Endothelial cell of umbilical vein (primary cell): ENCODE measurements around the gene MAML2. TPM values are rescaled to one million over a fixed set of nuclear protein-coding genes. Genes with fewer than 3 reads are reported as not detected.

Experiments
- BruUV-seq: library from RNA; stranded (reverse); fragments of 400-500 nt; replicated peaks from 2 replicates; lab custom pipeline; 2021; lab: Mats Ljungman, UMichigan
- CTCF ChIA-PET: fragments of 300-600, 350-600 bp; sonication (Branson Sonifier 250); formaldehyde crosslinking; loops from one replicate; lab custom pipeline; 2021; ENCODE audit warnings: antibody characterized with exemption, inconsistent platforms; lab: Charles Lee
- POLR2A ChIA-PET: fragments of 300-600, 350-600 bp; sonication (Branson Sonifier 250); formaldehyde crosslinking; loops from one replicate; lab custom pipeline; 2021; ENCODE audit warnings: antibody characterized with exemption, inconsistent platforms; lab: Charles Lee
- DNase-seq: peaks from one replicate; pipeline ENCODE4 v3.0.0-alpha.2; 2011; ENCODE audit warnings: low read depth, low spot score
- FAIRE-seq: peaks from 2 replicates; lab custom pipeline; 2011; peaks lifted over from hg19 to GRCh38; lab: Jason Lieb, UNC
- H2AFZ ChIP-seq: 2 replicates; pipeline ENCODE4 v1.6.0; 2012; ENCODE audit warnings: low read depth, low read length, control low read depth, inconsistent platforms
- H3K27ac ChIP-seq: 2 replicates; pipeline ENCODE4 v1.5.1; 2011; ENCODE audit warnings: low read depth, mild to moderate bottlenecking, control low read depth, low read length, moderate library complexity; ENCODE audit not compliant: insufficient read depth
- H3K27me3 ChIP-seq, 2 experiments: 2 replicates each; pipeline versions ENCODE4 v1.6.0 to v1.6.1; 2011; ENCODE audit warnings: low read length in 2 of 2, mixed read lengths in 1 of 2; ENCODE audit not compliant: control insufficient read depth in 2 of 2, insufficient read depth in 2 of 2
- H3K36me3 ChIP-seq, 2 experiments: 2 replicates in 1 of 2; 3 replicates in 1 of 2; pipeline ENCODE4 v1.5.1; 2011; ENCODE audit warnings: low read length in 2 of 2, mild to moderate bottlenecking in 1 of 2, moderate library complexity in 1 of 2; ENCODE audit not compliant: control insufficient read depth in 2 of 2, insufficient read depth in 2 of 2; ENCODE audit errors: extremely low read depth in 1 of 2
- H3K4me1 ChIP-seq: 3 replicates; pipeline ENCODE4 v1.5.1; 2011; ENCODE audit warnings: mild to moderate bottlenecking, low read length; ENCODE audit not compliant: control insufficient read depth, insufficient read depth; ENCODE audit errors: extremely low read depth
- H3K4me2 ChIP-seq: 2 replicates; pipeline ENCODE4 v1.6.1; 2011; ENCODE audit warnings: low read length, control low read depth, mixed read lengths; ENCODE audit not compliant: insufficient read depth
- H3K4me3 ChIP-seq, 3 experiments: fragments of 200-600 bp in 1 of 3; sonication (generic), shearing (Covaris generic) in 1 of 3; replicated peaks in 1 of 3; 2 replicates each; pipeline ENCODE4 v1.5.1; 2011 to 2016; ENCODE audit warnings: control low read depth in 3 of 3, low read length in 3 of 3, mild to moderate bottlenecking in 2 of 3, inconsistent platforms in 1 of 3, low read depth in 1 of 3, moderate library complexity in 1 of 3; ENCODE audit not compliant: insufficient read depth in 1 of 3
- H3K79me2 ChIP-seq: 2 replicates; pipeline ENCODE4 v1.6.0; 2012; ENCODE audit warnings: low read length, inconsistent platforms; ENCODE audit not compliant: control insufficient read depth, insufficient read depth
- H3K9ac ChIP-seq: replicated peaks from 2 replicates; pipeline ENCODE3; 2011; ENCODE audit warnings: low read length, control low read depth; ENCODE audit not compliant: insufficient read depth; ENCODE audit errors: extremely low read depth
- H3K9me1 ChIP-seq: replicated peaks from 3 replicates; pipeline ENCODE4 v1.6.0; 2011; ENCODE audit warnings: mild to moderate bottlenecking, low read length; ENCODE audit not compliant: control insufficient read depth, insufficient read depth; ENCODE audit errors: extremely low read depth
- H3K9me3 ChIP-seq: replicated peaks from 2 replicates; pipeline ENCODE4 v1.5.1; 2012; ENCODE audit warnings: low read length, inconsistent platforms; ENCODE audit not compliant: control insufficient read depth, insufficient read depth
- H4K20me1 ChIP-seq: replicated peaks from 2 replicates; pipeline ENCODE3; 2011; ENCODE audit warnings: mild to moderate bottlenecking, low read length; ENCODE audit not compliant: control insufficient read depth, insufficient read depth; ENCODE audit errors: extremely low read depth
- CTCF ChIP-seq, 2 donors: IDR thresholded peaks; 1 replicate in 1 of 2; 2 replicates in 1 of 2; pipeline ENCODE4 v1.5.1; 2011; ENCODE audit warnings: low read length in 2 of 2, mild to moderate bottlenecking in 2 of 2, moderate library complexity in 2 of 2, control low read depth in 1 of 2, inconsistent platforms in 1 of 2, low read depth in 1 of 2; ENCODE audit not compliant: insufficient read depth in 1 of 2; ENCODE audit errors: extremely low read depth in 1 of 2
- EZH2 ChIP-seq: IDR thresholded peaks from 2 replicates; pipeline ENCODE4 v1.6.1; 2012; ENCODE audit warnings: borderline replicate concordance, low read depth, mild to moderate bottlenecking, moderate library complexity, low read length, inconsistent platforms; ENCODE audit not compliant: severe bottlenecking
- FOS ChIP-seq: IDR thresholded peaks from 2 replicates; pipeline ENCODE4 v1.6.1; 2011; ENCODE audit warnings: mild to moderate bottlenecking, low read length, moderate library complexity, borderline replicate concordance; ENCODE audit not compliant: insufficient read depth
- GATA2 ChIP-seq: IDR thresholded peaks from 2 replicates; pipeline ENCODE4 v1.7.0; 2011; ENCODE audit warnings: low read depth, mild to moderate bottlenecking, moderate library complexity, mixed read lengths, low read length; ENCODE audit not compliant: insufficient read length, insufficient read depth
- JUN ChIP-seq: IDR thresholded peaks from 2 replicates; pipeline ENCODE4 v1.6.1; 2011; ENCODE audit warnings: borderline replicate concordance, low read depth; ENCODE audit not compliant: insufficient read length, insufficient read depth
- MAX ChIP-seq: IDR thresholded peaks from 2 replicates; pipeline ENCODE4 v1.6.1; 2011; ENCODE audit not compliant: insufficient read depth, insufficient read length
- MYC ChIP-seq: IDR thresholded peaks from one replicate; pipeline ENCODE4 v1.6.1; 2011; ENCODE audit warnings: mild to moderate bottlenecking, low read depth, low read length
- POLR2A ChIP-seq: IDR thresholded peaks from 2 replicates; pipeline ENCODE4 v1.6.1; 2012; ENCODE audit warnings: low read depth, mild to moderate bottlenecking, control low read depth, low read length
- POLR2AphosphoS5 ChIP-seq: IDR thresholded peaks from 2 replicates; pipeline ENCODE4 v1.6.1; 2012; ENCODE audit warnings: low read depth, mild to moderate bottlenecking, control low read depth, low read length, moderate library complexity; ENCODE audit not compliant: insufficient read depth
- dilution Hi-C: fragments of 300-500 bp; cut with MboI; formaldehyde crosslinking; loops from one replicate; pipeline ENCODE4 v1.15.0; 2019; ENCODE audit warnings: low sequenced_read_pairs; ENCODE audit not compliant: extremely low pct_ligation_motif_present
- intact Hi-C: fragments of 100-400 bp; cut with micrococcal nuclease; formaldehyde crosslinking; loops from one replicate; pipeline ENCODE4 v1.10.0; 2022
- polyA plus RNA-seq, 4 experiments: library from polyadenylated mRNA; depleted of rRNA in 3 of 4; stranded (reverse) in 3 of 4; unstranded in 1 of 4; fragments of >200 nt; gene quantifications; 2 replicates each; pipeline versions ENCODE4 v1.2.1 to v1.2.3, GENCODE V29; 2011 to 2012; ENCODE audit warnings: missing spikeins in 1 of 4
- total RNA-seq: library from RNA; stranded (reverse); gene quantifications from 2 replicates; pipeline ENCODE4 v1.2.3, GENCODE V29; 2021

MAML2 gene
- total and polyA plus RNA-seq, 2 donors (not counting 3 experiments of a cell fraction or from before 2014, with no cell fraction given), result 12.4 to 16.8 TPM

GRCh38 chr11:96149743-96150555 is 193.0 kb downstream of the MAML2 start:
- H3K4me3 ChIP-seq, result no peak overlapping the region
- dilution Hi-C loops, result no loop called here
- CTCF ChIA-PET, result interaction anchor here (1.9 kb wide), 1 partner anchor 12 kb away, joined by 6 read pairs; no protein-coding TSS in a partner anchor

More at GRCh38 chr11:96149743-96150555, 193.0 kb downstream of the MAML2 start:
- Histone ChIP-seq H3K9me3 (no peaks in the 10 kb centered on the region), H3K4me2 (no peak overlapping the region), H3K9me1 (no peaks in the 10 kb centered on the region), H3K79me2 (no peaks in the 10 kb centered on the region), H3K27me3 (no peaks in the 10 kb centered on the region), H4K20me1 (no peaks in the 10 kb centered on the region), H3K4me1 (peaks cover 31% of the 10 kb centered on the region), H2AFZ (no peak overlapping the region), H3K27ac (no peak overlapping the region), H3K9ac (no peak overlapping the region), H3K36me3 (no peaks in the 10 kb centered on the region)
- POLR2A ChIA-PET, result no interaction called here
- no peak for TF ChIP-seq CTCF (IDR thresholded peaks at IDR 0.05; ENCODE audit: extremely low read depth in 1 of 2, insufficient read depth in 1 of 2, low read depth in 1 of 2, low read length in 2 of 2)
- TF ChIP-seq GATA2, result no peak
- no peak for TF ChIP-seq JUN
- no peak for TF ChIP-seq POLR2AphosphoS5
- no peak for TF ChIP-seq POLR2A
- TF ChIP-seq EZH2, result no peak
- TF ChIP-seq MAX, result no peak
- TF ChIP-seq FOS, result no peak
- TF ChIP-seq MYC, result no peak
- DNase-seq (no peak), FAIRE-seq (no peak)
- no TSS peak for BruUV-seq
- intact Hi-C loops, result no loop called here
